NCI-H2227 treated with DMSO at 0.1 percent for 48 hours (cell line): ENCODE data around the gene TM9SF1.
A peak's percentile ranks its signal among the peaks of the same experiment; 100 is the strongest.
"Not testable (repeated sequence)": the region's sequence is repeated elsewhere in the genome, so short reads cannot be mapped to it uniquely, and the experiment has no call there.

ENCODE experiments used
- DNase-seq: peaks from one replicate; lab custom pipeline; 2025; lab: John Stamatoyannopoulos, UW

Gene TM9SF1

DNA sequence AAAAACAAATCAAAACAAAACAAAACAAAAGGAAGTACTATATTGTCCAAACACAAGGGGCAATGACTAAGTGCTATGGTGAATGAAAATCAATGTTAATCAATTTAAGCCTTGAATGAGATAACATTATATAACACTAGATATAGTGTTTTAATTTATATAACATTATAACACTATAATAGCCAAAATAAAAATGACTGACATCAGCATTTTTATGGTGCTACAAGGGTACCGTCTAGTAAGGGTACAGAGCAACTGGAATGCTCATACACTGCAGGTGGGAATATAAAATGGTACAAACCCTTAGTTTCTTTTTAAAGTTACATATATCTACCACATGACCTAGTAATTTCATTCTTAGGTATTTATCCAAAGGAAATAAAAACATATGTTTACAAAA, 31.2 kb upstream of the TM9SF1 start:
- no peak for DNase-seq

DNA sequence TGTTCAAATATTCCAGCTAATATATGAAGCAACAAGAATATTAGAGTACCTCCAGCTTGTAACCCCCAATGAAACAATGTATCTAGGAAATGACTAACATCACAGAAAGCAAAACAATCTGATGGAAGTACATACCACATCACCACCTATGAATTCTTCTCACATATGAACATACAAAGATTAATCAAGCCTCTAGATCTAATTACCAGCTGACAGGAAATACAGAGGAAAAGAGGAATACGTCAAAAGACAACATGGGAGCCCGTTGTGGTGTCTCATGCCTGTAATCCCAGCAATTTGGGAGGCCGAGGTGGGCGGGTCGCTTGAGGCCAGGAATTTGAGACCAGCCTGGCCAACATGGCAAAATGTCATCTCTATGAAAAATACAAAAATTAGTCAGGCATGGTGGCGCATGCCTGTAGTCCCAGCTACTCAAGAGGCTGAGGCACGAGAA, 29.4 kb upstream of the TM9SF1 start:
- no peak for DNase-seq

DNA sequence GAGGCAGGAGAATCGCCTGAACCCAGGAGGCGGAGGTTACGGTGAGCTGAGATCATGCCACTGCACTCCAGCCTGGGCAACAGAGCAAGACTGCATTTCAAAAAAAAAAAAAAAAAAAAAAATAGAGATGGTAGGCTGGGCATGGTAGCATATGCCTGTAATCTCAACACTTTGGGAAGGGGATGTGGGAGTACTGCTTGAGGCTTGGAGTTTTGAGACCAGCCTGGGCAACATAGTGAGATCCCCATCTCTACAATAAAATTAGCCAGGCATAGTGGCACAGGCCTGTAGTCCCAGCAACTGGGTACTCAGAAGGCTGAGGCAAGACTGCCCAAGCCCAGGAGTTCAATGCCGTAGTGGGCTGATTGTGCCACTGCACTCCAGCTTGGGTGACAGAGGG, 27.7 kb upstream of the TM9SF1 start:
- DNase-seq = not testable (repeated sequence)

DNA sequence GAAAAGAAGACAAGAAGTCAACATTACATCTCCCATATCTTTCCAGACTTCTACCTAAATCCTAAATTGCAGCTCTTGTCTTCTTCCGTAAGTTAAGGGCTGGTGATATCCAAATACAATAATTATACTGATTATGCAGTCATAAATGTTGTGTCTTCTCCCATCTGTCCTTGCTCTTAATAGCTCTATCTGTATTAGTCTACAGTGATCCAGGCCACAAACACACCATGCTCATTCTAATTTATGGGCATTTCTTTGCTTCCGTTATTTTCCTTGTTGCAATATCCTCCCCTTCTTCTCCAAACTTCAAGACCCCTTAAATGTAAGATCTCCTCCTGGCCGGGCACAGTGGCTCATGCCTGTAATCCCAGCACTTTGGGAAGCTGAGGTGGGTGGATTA, 24.3 kb upstream of the TM9SF1 start:
- DNase-seq = no peak

DNA sequence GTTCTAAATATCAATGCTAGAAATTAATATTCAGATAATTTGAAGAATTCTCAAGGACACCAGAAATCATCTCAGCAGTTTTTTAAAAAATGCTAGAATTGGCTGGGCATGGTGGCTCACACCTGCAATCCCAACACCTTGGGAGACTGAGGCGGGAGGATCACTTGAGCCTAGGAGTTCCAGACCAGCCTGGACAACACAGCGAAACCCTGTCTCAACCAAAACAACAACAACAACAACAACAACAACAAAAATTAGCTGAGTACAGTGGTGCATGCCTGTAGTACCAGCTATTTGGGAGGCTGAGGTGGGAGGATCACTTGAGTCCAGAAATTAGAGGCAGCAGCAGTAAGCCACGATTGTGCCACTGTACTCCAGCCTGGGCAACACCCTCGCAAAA, 23.8 kb upstream of the TM9SF1 start:
- DNase-seq = no peak

DNA sequence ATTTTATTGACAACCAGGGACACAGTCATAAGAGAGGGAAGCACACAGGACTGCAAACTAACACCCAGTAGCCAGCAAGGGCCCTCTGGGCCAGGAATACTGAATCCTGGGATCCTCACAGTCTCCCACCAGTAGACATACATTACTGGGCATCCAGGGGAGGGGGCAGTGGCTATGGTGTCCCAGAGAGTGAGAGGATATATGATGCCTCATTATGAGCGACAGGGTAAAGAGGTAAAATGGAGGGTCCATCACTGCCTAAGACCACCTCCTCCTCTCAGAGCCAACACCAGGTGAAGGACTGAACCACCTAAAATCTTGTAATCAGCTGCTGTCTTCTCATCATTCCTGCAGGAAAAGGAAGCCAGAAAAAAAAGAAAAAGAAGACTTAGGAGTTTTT, 21.6 kb upstream of the TM9SF1 start:
- DNase-seq = not testable (repeated sequence)

DNA sequence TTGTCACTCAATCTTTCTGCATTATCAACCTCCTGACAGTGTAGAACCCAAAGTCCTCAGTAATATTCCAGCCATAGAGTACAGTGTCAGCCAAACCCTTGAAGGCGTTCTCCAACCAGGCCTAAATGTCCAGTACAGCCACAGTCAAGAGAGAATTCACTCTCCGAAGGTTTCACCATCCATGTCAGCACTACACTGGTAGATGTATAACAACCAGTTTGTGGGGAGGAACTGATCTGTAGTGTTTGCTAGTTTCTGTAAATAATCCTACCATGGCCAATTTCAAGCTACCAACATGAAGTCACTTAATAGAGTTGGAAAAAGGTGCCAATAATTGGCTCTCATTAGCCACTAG, 21.1 kb upstream of the TM9SF1 start:
- no peak for DNase-seq

DNA sequence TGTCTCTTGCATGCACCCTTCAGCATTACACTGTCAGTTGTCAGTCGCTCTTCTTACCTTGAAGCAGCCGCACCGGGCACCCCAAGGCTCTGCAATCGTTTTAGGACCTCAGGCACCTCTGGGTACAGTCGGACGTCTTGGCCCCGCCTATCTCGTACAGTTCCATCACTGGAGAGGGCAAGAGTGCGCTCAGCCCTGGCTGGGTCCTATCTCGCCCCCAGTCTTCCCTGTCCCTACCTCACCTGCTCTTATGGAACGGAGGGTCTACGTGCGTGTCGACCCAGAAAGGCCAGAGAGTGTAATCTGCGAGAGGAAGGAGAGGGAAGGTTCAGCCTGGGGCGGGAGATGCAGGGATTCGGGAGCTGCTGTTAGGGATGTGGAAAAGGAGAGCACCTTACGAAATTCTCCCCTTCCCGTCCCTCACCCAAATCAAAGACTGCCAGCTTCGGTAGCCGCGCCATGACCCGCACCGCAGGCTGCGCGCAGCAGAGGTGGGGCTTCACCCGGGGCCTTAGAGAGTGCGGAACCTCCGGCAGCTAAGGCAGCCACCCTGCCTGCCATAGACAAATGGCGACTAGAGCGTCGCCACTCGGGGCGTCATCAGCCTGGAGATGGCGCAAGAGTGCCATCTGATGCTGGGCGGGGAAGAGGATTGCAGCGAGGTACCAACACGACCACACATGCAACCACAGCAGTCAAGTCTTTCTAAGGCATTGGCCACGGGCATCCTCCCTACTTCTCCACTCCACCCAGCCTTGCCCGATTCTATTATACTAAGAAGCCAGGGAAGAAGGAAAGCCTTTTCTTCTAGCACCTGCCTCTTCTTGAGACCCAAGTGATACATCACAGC, 20.5 kb upstream of the TM9SF1 start, which contains the start of gene MDP1:
TSS of gene MDP1 (minus strand) at position 572 of the 850 bp plus-strand sequence. CDS start at position 461, 111 bp downstream.
- peak; percentile 83 for DNase-seq

DNA sequence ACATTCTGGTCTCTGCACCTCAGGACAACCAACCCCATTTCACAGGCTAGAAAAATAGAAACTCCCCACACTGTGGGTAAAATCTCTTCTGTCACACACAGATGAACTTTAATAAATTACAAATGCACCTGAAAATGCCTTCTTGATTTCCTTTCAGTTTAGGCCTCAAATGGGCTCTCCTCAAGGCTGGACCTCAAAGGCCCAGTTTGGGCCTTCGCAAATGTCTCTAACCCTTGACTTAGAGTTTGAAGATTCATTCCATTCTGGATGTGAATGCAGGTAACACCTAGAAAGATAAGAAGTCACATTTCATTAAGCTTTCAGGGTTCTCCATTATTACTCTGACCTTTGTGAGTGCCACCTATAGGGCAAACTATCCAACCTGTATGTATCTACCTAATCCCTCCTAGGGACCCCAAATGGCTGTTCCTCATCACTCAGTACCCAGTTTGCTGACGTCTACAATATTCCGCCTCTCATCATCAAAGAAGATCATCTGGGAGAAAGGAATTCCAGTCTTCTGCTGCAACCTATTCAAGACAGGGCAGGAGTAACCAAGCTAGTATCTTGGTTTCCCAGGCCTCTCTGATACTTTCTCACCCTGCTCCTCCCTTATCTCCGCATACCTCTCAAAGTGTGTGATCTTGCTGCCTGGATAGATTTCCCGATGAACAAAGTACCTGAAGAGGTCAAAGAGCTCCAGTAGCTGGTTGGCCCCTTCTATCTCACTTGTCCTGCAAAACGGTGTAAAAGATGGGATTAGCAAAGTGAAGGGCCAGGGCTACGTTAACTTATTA, 18.8 kb upstream of the TM9SF1 start:
- DNase-seq = no peak

DNA sequence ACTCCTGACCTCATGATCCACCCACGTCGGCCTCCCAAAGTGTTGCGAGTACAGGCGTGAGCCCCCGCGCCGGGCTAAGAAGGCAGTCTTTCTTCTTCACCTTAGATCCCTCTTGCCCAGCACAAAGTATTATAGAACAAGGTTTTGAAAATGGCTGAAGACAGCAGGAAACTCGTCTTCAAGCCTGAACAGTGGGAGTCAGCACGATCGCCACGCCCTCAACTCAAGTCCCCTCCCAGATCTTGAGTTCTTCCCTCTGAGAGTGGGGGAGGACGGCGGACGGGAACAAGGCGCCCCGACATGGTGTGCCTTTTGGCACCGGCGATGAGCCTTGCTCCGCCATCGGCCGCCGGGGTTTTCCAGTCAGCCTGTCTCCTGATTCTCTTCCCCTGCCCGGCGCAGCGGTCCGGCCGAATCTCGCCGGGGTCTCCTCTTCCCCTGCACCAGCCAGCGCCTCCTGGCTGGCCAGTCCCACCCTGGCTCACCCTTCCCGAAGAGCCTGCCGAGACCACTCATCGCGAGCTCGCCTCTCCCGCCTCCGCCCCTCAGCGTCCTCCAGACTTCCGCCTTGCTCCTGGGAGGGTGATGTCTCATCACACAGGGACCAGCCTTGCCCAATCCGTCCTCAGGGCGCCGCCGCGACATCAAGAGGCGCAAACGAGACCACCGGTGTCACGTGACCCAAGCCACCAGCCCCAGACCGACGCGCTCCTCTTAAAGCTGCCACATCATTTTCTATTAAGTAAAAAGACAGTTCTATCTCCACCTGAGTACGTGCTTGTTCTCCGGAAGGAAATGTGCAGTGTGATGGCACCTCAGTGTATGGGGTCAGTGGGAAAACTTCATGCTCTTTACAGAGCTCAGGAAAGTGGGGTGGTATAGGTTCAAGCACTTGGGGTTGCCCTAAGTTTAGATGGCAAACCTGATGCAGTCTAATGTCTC, 18.0 kb upstream of the TM9SF1 start, which contains the start of gene CHMP4A:
TSS of gene CHMP4A (minus strand) at position 565 of the 942 bp plus-strand sequence. CDS start at position 516, 49 bp downstream.
- peak; percentile 95 for DNase-seq

DNA sequence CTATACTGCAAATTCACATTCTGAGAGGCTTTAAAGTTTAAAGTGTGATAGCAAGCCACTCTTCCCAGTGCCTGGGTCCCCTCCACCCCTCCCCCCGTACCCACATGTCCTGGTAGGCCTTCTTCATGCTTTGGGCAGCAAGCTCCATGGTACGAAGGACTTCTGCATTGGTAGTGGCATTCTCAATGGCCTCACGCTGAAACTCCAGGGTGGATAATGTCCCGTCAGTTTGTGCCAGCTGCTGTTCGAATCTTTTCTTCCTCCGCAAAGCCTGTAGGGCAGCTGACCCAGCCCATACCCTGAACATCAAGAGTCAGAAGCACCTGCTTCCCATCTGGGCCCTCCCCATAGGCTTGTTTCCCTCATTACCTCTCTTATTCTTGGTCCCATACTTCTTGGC, 16.1 kb upstream of the TM9SF1 start:
- DNase-seq = no peak

DNA sequence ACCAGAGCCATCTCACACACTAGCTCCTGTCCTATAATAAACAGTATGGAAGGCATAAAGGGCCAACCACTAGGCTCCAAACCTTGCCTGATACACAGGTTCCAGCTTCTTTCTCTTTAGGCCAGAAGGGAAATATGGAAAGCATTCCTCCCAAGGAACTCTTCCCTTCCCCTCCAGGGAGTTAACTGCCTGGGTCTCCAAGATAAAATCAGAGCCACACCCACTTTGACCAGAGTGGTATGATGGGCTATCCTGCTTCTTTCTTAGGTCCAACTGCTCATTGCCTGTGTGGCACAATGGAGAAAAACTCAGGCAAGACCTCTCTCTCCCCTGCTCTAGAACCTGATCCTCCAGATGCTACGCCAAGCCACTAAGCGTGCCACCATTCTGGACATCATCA, 12.4 kb upstream of the TM9SF1 start:
- DNase-seq = no peak

DNA sequence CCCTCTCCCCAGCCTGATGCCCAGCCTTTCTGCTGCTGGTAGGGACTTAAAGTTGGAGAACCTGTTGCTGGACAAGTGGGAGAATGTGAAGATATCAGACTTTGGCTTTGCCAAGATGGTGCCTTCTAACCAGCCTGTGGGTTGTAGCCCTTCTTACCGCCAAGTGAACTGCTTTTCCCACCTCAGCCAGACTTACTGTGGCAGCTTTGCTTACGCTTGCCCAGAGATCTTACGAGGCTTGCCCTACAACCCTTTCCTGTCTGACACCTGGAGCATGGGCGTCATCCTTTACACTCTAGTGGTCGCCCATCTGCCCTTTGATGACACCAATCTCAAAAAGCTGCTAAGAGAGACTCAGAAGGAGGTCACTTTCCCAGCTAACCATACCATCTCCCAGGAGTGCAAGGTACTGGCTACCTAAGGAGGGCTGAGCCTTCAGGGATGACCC, 11.9 kb upstream of the TM9SF1 start:
- DNase-seq = no peak

DNA sequence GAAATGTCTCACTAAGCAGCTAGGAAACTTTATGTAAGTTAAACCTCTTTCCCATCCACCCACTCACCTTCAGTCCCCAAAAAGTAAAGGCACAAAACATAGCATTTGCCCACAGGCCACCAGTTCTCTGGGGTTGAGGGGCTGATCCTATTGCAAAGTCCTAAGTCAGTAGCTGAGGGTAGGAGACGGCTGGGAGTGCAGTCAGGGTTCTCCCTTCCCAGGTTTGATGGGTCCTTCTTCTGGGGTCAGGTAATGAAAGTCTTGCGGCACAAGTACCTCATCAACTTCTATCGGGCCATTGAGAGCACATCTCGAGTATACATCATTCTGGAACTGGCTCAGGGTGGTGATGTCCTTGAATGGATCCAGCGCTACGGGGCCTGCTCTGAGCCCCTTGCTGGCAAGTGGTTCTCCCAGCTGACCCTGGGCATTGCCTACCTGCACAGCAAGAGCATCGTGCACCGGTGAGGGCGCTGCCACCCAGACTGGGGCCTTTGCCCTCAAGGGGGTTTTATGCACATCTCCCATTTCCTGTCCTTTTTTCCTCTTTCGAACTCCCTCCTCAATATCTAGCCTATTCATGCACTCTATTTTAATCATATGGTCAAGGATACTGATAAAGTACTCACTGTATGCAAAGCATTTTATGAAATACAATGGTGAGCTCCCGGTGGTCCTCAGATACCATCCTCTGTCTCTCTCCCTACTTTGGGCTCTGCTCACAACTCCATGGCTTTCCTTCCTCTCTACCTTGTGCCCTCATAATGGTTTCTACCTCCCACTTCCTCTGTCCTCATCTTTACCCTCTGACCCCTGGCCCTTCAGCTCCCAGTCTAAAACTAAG, 11.2 kb upstream of the TM9SF1 start:
- DNase-seq = no peak

DNA sequence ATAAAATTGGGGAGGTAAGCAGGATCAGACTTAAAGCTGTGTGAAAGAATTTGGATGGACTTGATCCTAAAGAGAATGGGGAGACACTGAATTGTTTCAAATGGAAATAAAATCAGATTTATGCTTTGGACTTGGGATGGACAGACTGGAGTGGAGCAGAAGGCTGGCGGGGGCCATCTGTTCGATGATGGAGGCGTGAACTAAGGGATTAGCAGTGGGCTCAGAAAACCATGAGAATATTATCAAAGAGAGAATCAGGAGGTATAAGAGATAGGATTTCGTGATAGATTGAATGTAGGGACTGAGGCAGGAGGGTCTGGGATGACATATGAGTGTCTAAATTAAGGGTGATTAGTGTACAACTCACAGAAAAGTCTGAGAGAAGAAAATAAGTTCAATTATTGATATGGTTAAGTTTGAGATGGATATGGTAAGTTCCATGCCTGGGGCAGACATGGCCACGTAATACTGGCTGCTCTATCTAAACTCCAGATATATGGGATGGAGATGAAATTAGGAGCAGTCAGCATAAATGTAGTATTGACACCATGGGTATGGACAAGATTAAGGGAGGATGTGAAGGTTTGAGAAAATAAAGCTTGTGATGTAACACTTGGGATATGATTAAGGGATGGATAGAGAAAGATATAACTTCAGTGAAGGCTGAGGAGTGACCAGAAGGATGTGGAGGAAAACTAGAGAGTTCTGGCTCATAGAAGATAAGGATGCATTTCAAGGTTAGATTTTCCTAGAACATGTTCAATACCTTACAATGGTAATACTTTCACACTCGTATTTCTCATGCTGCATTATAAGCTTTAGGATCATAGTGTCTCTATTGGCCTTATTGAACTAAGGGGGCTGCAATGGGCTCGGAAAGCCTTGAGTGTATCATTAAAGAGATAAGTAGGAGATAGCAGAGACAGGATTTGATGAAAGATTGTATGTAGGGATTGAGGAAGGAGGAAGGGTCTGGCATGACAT, 9.2 kb upstream of the TM9SF1 start:
- DNase-seq = no peak

DNA sequence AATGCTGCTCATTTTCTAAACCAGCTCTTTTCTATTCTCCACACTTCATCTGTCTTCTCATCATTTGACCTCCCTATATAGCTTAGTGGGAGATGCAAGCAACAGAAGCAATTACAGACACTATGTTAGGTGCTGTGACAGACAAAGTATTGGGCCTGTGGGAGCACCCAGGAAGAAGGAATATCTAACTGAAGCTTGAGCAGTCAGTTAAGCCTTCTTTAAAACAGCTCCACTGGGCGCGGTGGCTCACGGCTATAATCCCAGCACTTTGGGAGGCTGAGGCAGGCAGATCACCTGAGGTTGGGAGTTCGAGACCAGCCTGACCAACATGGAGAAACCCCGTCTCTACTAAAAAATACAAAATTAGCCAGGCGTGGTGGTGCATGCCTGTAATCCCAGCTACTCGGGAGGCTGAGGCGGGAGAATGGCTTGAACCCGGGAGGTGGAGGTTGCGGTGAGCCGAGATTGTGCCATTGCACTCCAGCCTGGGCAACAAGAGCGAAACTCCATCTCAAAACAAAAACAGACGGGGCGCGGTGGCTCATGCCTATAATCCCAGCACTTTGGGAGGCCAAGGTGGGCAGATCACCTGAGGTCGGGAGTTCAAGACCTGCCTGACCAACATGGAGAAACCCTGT, 8.1 kb upstream of the TM9SF1 start:
- not testable (repeated sequence) for DNase-seq

DNA sequence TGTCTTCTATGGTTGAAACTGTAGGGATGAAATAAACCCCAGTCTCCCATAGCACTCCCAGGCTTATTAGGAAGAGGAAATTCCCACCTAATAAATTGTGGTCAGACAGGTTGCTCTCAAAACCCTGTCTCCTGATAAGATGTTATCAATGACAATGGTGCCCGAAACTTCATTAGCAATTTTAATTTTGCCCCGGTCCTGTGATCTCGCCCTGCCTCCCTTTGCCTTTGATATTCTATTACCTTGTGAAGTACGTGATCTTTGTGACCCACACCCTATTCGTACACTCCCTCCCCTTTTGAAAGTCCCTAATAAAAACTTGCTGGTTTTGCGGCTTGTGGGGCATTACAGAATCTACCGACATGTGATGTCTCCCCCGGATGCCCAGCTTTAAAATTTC, 7.3 kb upstream of the TM9SF1 start:
- DNase-seq = not testable (repeated sequence)

DNA sequence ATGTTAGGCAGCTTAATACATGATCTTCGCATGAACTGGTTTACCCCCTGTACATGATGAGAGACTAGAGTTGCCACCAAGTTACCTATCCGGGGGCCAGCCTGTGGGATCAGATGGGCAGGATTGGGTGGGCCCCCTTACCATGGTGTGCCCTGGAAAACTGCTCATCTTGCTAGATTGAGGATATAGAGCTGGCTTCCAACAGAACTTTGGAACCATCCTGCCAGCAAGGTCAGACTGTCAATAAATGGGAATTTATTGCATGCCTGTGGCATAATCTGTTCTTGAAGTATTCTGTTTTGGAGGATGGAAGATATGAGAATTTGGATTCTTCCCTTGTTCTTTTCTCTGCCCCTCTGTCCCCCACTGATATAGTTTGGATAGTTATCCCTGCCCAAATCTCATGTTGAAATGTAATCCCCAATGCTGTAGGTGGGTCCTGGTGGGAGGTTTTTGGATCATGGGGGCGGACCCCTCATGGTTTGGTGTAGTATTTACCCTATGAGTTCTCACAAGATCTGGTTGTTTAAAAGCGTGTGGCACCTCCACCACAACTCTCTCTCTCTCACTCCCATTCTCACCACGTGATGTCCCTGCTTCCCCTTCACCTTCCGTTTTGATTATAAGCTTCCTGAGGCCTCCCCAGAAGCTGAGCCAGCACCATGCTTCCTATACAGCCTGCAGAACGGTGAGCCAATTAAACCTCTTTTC, 3.7 kb upstream of the TM9SF1 start:
- no peak for DNase-seq
